AG09309 (cell line): ENCODE data around the gene MBP.

Source experiments
- DNase-seq: peaks from one replicate; pipeline ENCODE4 v3.0.0-alpha.2; 2010; ENCODE audit warnings: low read depth
- H3K4me3 ChIP-seq: 2 replicates; pipeline ENCODE4 v1.5.1; 2011; ENCODE audit warnings: mild to moderate bottlenecking, low read depth, low read length, moderate library complexity; ENCODE audit not compliant: control insufficient read depth
- CTCF ChIP-seq: IDR thresholded peaks from 2 replicates; pipeline ENCODE4 v1.5.1; 2011; ENCODE audit warnings: mild to moderate bottlenecking, low read depth, low read length, inconsistent platforms; ENCODE audit not compliant: insufficient read depth, control insufficient read depth; ENCODE audit errors: missing control alignments

The MBP gene

GRCh38 chr18:76981396-76981968 lies 151.1 kb downstream of the MBP start:
- no peak for TF ChIP-seq CTCF
- no peak overlapping the region for H3K4me3 ChIP-seq
- DNase-seq: no peak

- H3K4me3 ChIP-seq: no peak overlapping the region
- TF ChIP-seq CTCF: no peak
- DNase-seq: no peak
These were observed 151.8 kb downstream of the MBP start for GRCh38 chr18:76980663-76981395.

- no peak overlapping the region for H3K4me3 ChIP-seq
- TF ChIP-seq CTCF: no peak
These were observed 152.7 kb downstream of the MBP start for GRCh38 chr18:76979906-76980305.

GRCh38 chr18:76979111-76979751 lies 153.4 kb downstream of the MBP start:
- H3K4me3 ChIP-seq: no peak overlapping the region
- DNase-seq: no peak
- no peak for TF ChIP-seq CTCF

More at GRCh38 chr18:76979906-76980305, 152.7 kb downstream of the MBP start:
- DNase-seq: no peak

- TF ChIP-seq CTCF: no peak
- H3K4me3 ChIP-seq: no peak overlapping the region
- no peak for DNase-seq
These were observed 154.0 kb downstream of the MBP start for GRCh38 chr18:76978616-76979015.

- no peak overlapping the region for H3K4me3 ChIP-seq
- TF ChIP-seq CTCF: no peak
- DNase-seq: no peak
These were observed 154.8 kb downstream of the MBP start for GRCh38 chr18:76977684-76978232.
